GM23338 (cell line): ENCODE measurements around the gene TRIM44. TPM values are rescaled to one million over a fixed set of nuclear protein-coding genes. Genes with fewer than 3 reads are reported as not detected.

ENCODE experiments used
- ATAC-seq: fragments of 200-7000 bp; cut with Tn5 transposase; 3 replicates; pipeline ENCODE4 v1.9.1; 2020
- DNase-seq: peaks from one replicate; pipeline ENCODE4 v3.0.0-alpha.2; 2015; ENCODE audit warnings: low spot score
- H2AFZ ChIP-seq: fragments of 200-600 bp; sonication (generic); 2 replicates; pipeline ENCODE4 v1.8.0; 2016; ENCODE audit warnings: antibody characterized with exemption, mild to moderate bottlenecking, moderate library complexity
- H3F3A ChIP-seq: fragments of 200-600 bp; sonication (generic); replicated peaks from 2 replicates; pipeline ENCODE4 v1.8.0; 2017; ENCODE audit warnings: antibody characterized with exemption, mixed run types, low read depth
- H3K27ac ChIP-seq: fragments of 200-600 bp; sonication (generic); 2 replicates; pipeline ENCODE4 v1.6.1; 2016; ENCODE audit warnings: low read depth
- H3K27me3 ChIP-seq: fragments of 200-600 bp; sonication (generic); 2 replicates; pipeline ENCODE4 v1.8.0; 2016; ENCODE audit warnings: mild to moderate bottlenecking, mixed run types, moderate library complexity; ENCODE audit not compliant: insufficient read depth
- H3K36me3 ChIP-seq: fragments of 200-600 bp; sonication (generic); 2 replicates; pipeline ENCODE4 v1.8.0; 2016; ENCODE audit warnings: mild to moderate bottlenecking; ENCODE audit not compliant: insufficient read depth
- H3K4me1 ChIP-seq: fragments of 200-600 bp; sonication (generic); 2 replicates; pipeline ENCODE4 v1.8.0; 2016; ENCODE audit warnings: mild to moderate bottlenecking, moderate library complexity; ENCODE audit not compliant: insufficient read depth
- H3K4me2 ChIP-seq: fragments of 200-600 bp; sonication (generic); 2 replicates; pipeline ENCODE4 v1.7.1; 2017; ENCODE audit warnings: mixed run types
- H3K4me3 ChIP-seq: fragments of 200-600 bp; sonication (generic); 2 replicates; pipeline ENCODE4 v1.6.1; 2016; ENCODE audit warnings: mixed run types
- H3K79me2 ChIP-seq: fragments of 200-600 bp; sonication (generic); replicated peaks from 2 replicates; pipeline ENCODE4 v1.8.0; 2017; ENCODE audit warnings: mild to moderate bottlenecking; ENCODE audit not compliant: insufficient read depth
- H3K9me2 ChIP-seq: fragments of 200-600 bp; sonication (generic); 2 replicates; pipeline ENCODE4 v1.8.0; 2017; ENCODE audit not compliant: insufficient read depth
- H4K20me1 ChIP-seq: fragments of 200-600 bp; sonication (generic); replicated peaks from 2 replicates; pipeline ENCODE4 v1.8.0; 2017; ENCODE audit warnings: mild to moderate bottlenecking; ENCODE audit not compliant: insufficient read depth
- H3K27ac Mint-ChIP-seq: 2 replicates; pipeline ENCODE4 v1.8.0; 2020; ENCODE audit warnings: inconsistent platforms, mild to moderate bottlenecking, moderate library complexity, mixed read lengths
- H3K27me3 Mint-ChIP-seq: 3 replicates; pipeline ENCODE4 v1.8.0; 2022; ENCODE audit warnings: low read depth, mild to moderate bottlenecking, moderate library complexity, mixed read lengths, inconsistent platforms; ENCODE audit not compliant: insufficient read depth, poor library complexity
- H3K36me3 Mint-ChIP-seq: 3 replicates; pipeline ENCODE4 v1.8.0; 2021; ENCODE audit warnings: low read depth, mild to moderate bottlenecking, inconsistent platforms, moderate library complexity, mixed read lengths
- H3K4me1 Mint-ChIP-seq: 3 replicates; pipeline ENCODE4 v1.8.0; 2020; ENCODE audit warnings: mild to moderate bottlenecking, inconsistent platforms, mixed read lengths
- H3K4me3 Mint-ChIP-seq: 3 replicates; pipeline ENCODE4 v1.8.0; 2021; ENCODE audit warnings: moderate library complexity, mild to moderate bottlenecking, inconsistent platforms, mixed read lengths
- H3K9me3 Mint-ChIP-seq: 3 replicates; pipeline ENCODE4 v1.8.0; 2020; ENCODE audit warnings: moderate library complexity, mild to moderate bottlenecking, inconsistent platforms, mixed read lengths
- CTCF ChIP-seq, 2 experiments: fragments of 200-600 bp in 1 of 2; sonication (generic) in 1 of 2; conservative IDR thresholded peaks; 2 replicates each; pipeline versions ENCODE4 v1.5.1 to v1.6.1; 2016 to 2017; ENCODE audit warnings: antibody characterized with exemption in 2 of 2, low read depth in 2 of 2, mild to moderate bottlenecking in 2 of 2, moderate library complexity in 1 of 2
- EZH2phosphoT487 ChIP-seq: fragments of 200-600 bp; sonication (generic); IDR thresholded peaks from one replicate; pipeline ENCODE4 v1.8.1; 2018; ENCODE audit warnings: antibody characterized with exemption; ENCODE audit not compliant: unreplicated experiment
- JUNB ChIP-seq: IDR thresholded peaks from one replicate; pipeline ENCODE4 v1.6.1; 2016; ENCODE audit warnings: antibody characterized with exemption; ENCODE audit not compliant: unreplicated experiment
- REST ChIP-seq: IDR thresholded peaks from one replicate; pipeline ENCODE4 v1.6.1; 2018; ENCODE audit warnings: antibody characterized with exemption; ENCODE audit not compliant: unreplicated experiment
- STAT1 ChIP-seq: IDR thresholded peaks from one replicate; pipeline ENCODE4 v1.6.1; 2016; ENCODE audit warnings: antibody characterized with exemption; ENCODE audit not compliant: unreplicated experiment
- ZNF114 ChIP-seq: fragments of 250-450 bp; sonication (Bioruptor Pico); IDR thresholded peaks from 2 replicates; pipeline ENCODE4 v1.5.0; 2020; ENCODE audit warnings: mild to moderate bottlenecking, moderate library complexity
- ZNF331 ChIP-seq: fragments of 250-450 bp; sonication (Bioruptor Pico); IDR thresholded peaks from 2 replicates; pipeline ENCODE4 v1.5.0; 2020; ENCODE audit warnings: low read depth, mild to moderate bottlenecking, moderate library complexity
- ZNF462 ChIP-seq: fragments of 250-450 bp; sonication (Bioruptor Pico); IDR thresholded peaks from 2 replicates; pipeline ENCODE4 v1.5.0; 2020; ENCODE audit warnings: mild to moderate bottlenecking, moderate library complexity
- polyA plus RNA-seq: library from polyadenylated mRNA; unstranded; fragments of >200 nt; fragmentation: Nextera tagmentation; extraction: Ambion mirVana; gene quantifications from 2 replicates; pipeline ENCODE4 v1.2.1, GENCODE V29; 2016
- total RNA-seq: library from RNA; depleted of rRNA; stranded (reverse); fragments of >200 nt; shearing (Covaris generic); gene quantifications from 2 replicates; pipeline ENCODE4 v1.2.3, GENCODE V29; 2014

Gene TRIM44
- total and polyA plus RNA-seq, 2 experiments from 2014 or later, result 10.3 to 10.4 TPM

- H3K4me2 ChIP-seq, result no peak overlapping the region
- ATAC-seq (no peak), DNase-seq (no peak)
- no peaks in the 10 kb centered on the region for H3K9me2 ChIP-seq
- no peaks in the 10 kb centered on the region for H3F3A ChIP-seq
- Mint-ChIP-seq H3K4me3 (no peak overlapping the region), H3K9me3 (0 out of 3 replicates have a peak, but pooled peaks cover 3% of the 10 kb centered on the region), H3K36me3 (peaks cover 23% of the 10 kb centered on the region; the same call in 2 of the 3 replicates), H3K4me1 (peaks cover 11% of the 10 kb centered on the region), H3K27ac (no peak overlapping the region), H3K27me3 (no peaks in the 10 kb centered on the region)
- TF ChIP-seq REST (no peak), CTCF (conservative IDR thresholded peaks at IDR 0.05; ENCODE audit: low read depth in 2 of 2) (no peak), EZH2phosphoT487 (no peak), STAT1 (no peak), ZNF462 (no peak), JUNB (no peak), ZNF114 (CRISPR knock-in tag) (no peak), ZNF331 (CRISPR knock-in tag) (no peak)
- H3K79me2 ChIP-seq, result no peaks in the 10 kb centered on the region; the same call in 1 of the 2 replicates
- no peaks in the 10 kb centered on the region for H3K27me3 ChIP-seq
- H3K4me3 ChIP-seq, result no peak overlapping the region
- H3K27ac ChIP-seq, result no peak overlapping the region
- peaks cover 11% of the 10 kb centered on the region for H3K4me1 ChIP-seq
- H3K36me3 ChIP-seq, result no peaks in the 10 kb centered on the region
- H4K20me1 ChIP-seq, result no peaks in the 10 kb centered on the region; the same call in 1 of the 2 replicates
- H2AFZ ChIP-seq, result no peak overlapping the region
Measured at GRCh38 chr11:35725885-35726284, 63.3 kb downstream of the TRIM44 start.
